Right lobe of liver (tissue), 6 donors: Measurements from ENCODE around the gene RNF212. TPM values are rescaled to one million over a fixed set of nuclear protein-coding genes. Genes with fewer than 3 reads are reported as not detected.
"Not testable (repeated sequence)": the region's sequence is repeated elsewhere in the genome, so short reads cannot be mapped to it uniquely, and the experiment has no call there.

Experiments
- ATAC-seq, 4 donors: fragments of 200-7000 bp; cut with Tn5 transposase; one replicate each; pipeline ENCODE4 v1.9.1; 2020; ENCODE audit warnings: mild to moderate bottlenecking in 4 of 4, moderate library complexity in 4 of 4
- DNase-seq, 3 donors: peaks; one replicate each; pipeline ENCODE4 v3.0.0-alpha.2; 2020
- H3K27ac ChIP-seq, 3 donors: fragments of 200-600 bp; one replicate each; pipeline ENCODE4 v1.8.0; 2022
- H3K27me3 ChIP-seq, 2 donors: fragments of 200-600 bp; one replicate each; pipeline ENCODE4 v1.8.0; 2022
- H3K36me3 ChIP-seq, 4 donors: fragments of 200-600 bp; sonication (generic) in 1 of 4; one replicate each; pipeline versions ENCODE4 v1.5.1 to v1.8.0; 2017 to 2022; ENCODE audit warnings: control low read depth in 1 of 4
- H3K4me1 ChIP-seq, 4 donors: fragments of 200-600 bp; sonication (generic) in 1 of 4; one replicate each; pipeline versions ENCODE4 v1.5.1 to v1.8.0; 2017 to 2022; ENCODE audit warnings: control low read depth in 1 of 4
- H3K4me3 ChIP-seq, 3 donors: fragments of 200-600 bp; one replicate each; pipeline ENCODE4 v1.8.0; 2022
- H3K9me3 ChIP-seq, 4 donors: fragments of 200-600 bp; sonication (generic) in 1 of 4; one replicate each; pipeline versions ENCODE4 v1.5.1 to v1.8.0; 2017 to 2022; ENCODE audit warnings: control low read depth in 1 of 4
- CTCF ChIP-seq, 4 donors: fragments of 200-600 bp in 3 of 4; fragments of 450-650 bp in 1 of 4; IDR thresholded peaks; one replicate each; pipeline versions ENCODE4 v1.5.1 to v1.8.0; 2016 to 2022; ENCODE audit warnings: antibody characterized with exemption in 4 of 4, mild to moderate bottlenecking in 2 of 4
- POLR2A ChIP-seq: fragments of 450-650 bp; IDR thresholded peaks from one replicate; pipeline ENCODE4 v1.6.1; 2017; ENCODE audit warnings: antibody characterized with exemption, mild to moderate bottlenecking
- WGBS: methylation state at CpG from one replicate; pipeline ENCODE4 v1.1.6; 2018; ENCODE audit warnings: low coverage, low lambda C conversion rate; ENCODE audit not compliant: insufficient coverage; ENCODE audit errors: missing lambda C conversion rate; 5-methylcytosine and 5-hydroxymethylcytosine counted together
- intact Hi-C, 2 donors: fragments of 100-400 bp; cut with DNase I; formaldehyde crosslinking; loops; one replicate each; pipeline versions ENCODE4 v1.11.2 to v1.14.1; 2022
- total RNA-seq, 6 experiments: library from RNA; depleted of rRNA in 2 of 6; stranded (reverse); fragments of >200 nt in 2 of 6; fragmentation: NEBNext Ultra II Directional in 3 of 6; extraction: Animal tissue kit (Norgen Biotek cat#: 25700) in 3 of 6; gene quantifications; one replicate each; pipeline versions ENCODE4 v1.1.0 to v1.2.4, GENCODE V29; 2016 to 2023
- donor health status: DM: no; HTN: yes; CAD: no.
- donor health status: DM: no; HTN: no; CAD: no.
- donor health status: DM: no; HTN: no; CAD: no.
- donor health status: DM: no; HTN: yes; CAD: no.
- donor health status: DM: no; HTN: yes; CAD: no.

RNF212 gene
- total RNA-seq, 6 experiments from 2014 or later = 0.29 to 1.2 (median 0.50) TPM; not detected in 2

GRCh38 chr4:1057403-1057745, 56.0 kb downstream of the RNF212 start:
- Histone ChIP-seq H3K9me3 (no peaks in the 10 kb centered on the region), H3K36me3 (no peaks in the 10 kb centered on the region), H3K27me3 (peaks cover 0 to 4% of the 10 kb centered on the region in 2 donors), H3K27ac (no peak overlapping the region), H3K4me3 (no peak overlapping the region), H3K4me1 (no peaks in the 10 kb centered on the region)
- ATAC-seq = no peak
- no peak for TF ChIP-seq CTCF (IDR thresholded peaks at IDR 0.05)
- no peak for TF ChIP-seq POLR2A
- no peak for DNase-seq
- intact Hi-C loops = no loop called here
- no CpG with 5 or more reads among the region's 7 CpGs for WGBS

GRCh38 chr4:1056671-1057402, 56.5 kb downstream of the RNF212 start:
- intact Hi-C loops = no loop called here
- ATAC-seq = no peak
- Histone ChIP-seq H3K4me3 (no peak overlapping the region), H3K27ac (no peak overlapping the region), H3K9me3 (no peaks in the 10 kb centered on the region), H3K36me3 (no peaks in the 10 kb centered on the region), H3K4me1 (no peaks in the 10 kb centered on the region), H3K27me3 (peaks cover 0 to 4% of the 10 kb centered on the region in 2 donors)
- WGBS = 68% methylated on average over 10 of the region's 28 CpGs
- TF ChIP-seq CTCF (IDR thresholded peaks at IDR 0.05) (no peak), POLR2A (no peak)
- DNase-seq = peak in 1 of 3 donors; percentile 37

GRCh38 chr4:1055721-1056590, 57.4 kb downstream of the RNF212 start:
- ATAC-seq (peak; percentile 45 to 63 (median 53)), DNase-seq (peak in 2 of 3 donors; percentile 42 to 55)
- intact Hi-C loops = no loop called here
- TF ChIP-seq CTCF (IDR thresholded peaks at IDR 0.05) (no peak), POLR2A (no peak)
- 62% methylated on average over 10 of the region's 34 CpGs for WGBS
- Histone ChIP-seq H3K27ac (no peak overlapping the region), H3K4me3 (no peak overlapping the region), H3K27me3 (peaks cover 0 to 4% of the 10 kb centered on the region in 2 donors), H3K9me3 (no peaks in the 10 kb centered on the region), H3K4me1 (no peaks in the 10 kb centered on the region), H3K36me3 (no peaks in the 10 kb centered on the region)

GRCh38 chr4:1055243-1055701, 58.1 kb downstream of the RNF212 start:
- H3K9me3 ChIP-seq, H3K36me3 ChIP-seq, H3K27ac ChIP-seq, H3K4me3 ChIP-seq, H3K4me1 ChIP-seq, intact Hi-C loops, H3K27me3 ChIP-seq: not testable (repeated sequence)
- peak in 1 of 3 donors; percentile 39 for DNase-seq
- peak in 1 of 4 donors; percentile 23 for ATAC-seq
- 13% methylated on average over 3 of the region's 13 CpGs for WGBS

- ATAC-seq, H3K4me3 ChIP-seq, H3K9me3 ChIP-seq, H3K27me3 ChIP-seq, intact Hi-C loops, H3K36me3 ChIP-seq, H3K4me1 ChIP-seq, H3K27ac ChIP-seq: not testable (repeated sequence)
- 20% methylated on average over 4 of the region's 11 CpGs for whole genome bisulfite sequencing
- peak in 1 of 3 donors; percentile 12 for DNase-seq
Measured at GRCh38 chr4:1054696-1055242, 58.6 kb downstream of the RNF212 start.

- H3K4me1 ChIP-seq, H3K27me3 ChIP-seq, H3K4me3 ChIP-seq, intact Hi-C loops, ATAC-seq, H3K27ac ChIP-seq, H3K36me3 ChIP-seq, H3K9me3 ChIP-seq: not testable (repeated sequence)
- WGBS = 33% methylated on average over 3 of the region's 7 CpGs
- peak in 2 of 3 donors; percentile 20 to 21 for DNase-seq
Measured at GRCh38 chr4:1053891-1054290, 59.5 kb downstream of the RNF212 start.
